H1 (cell line): Measurements from ENCODE around the gene NEDD4L. TPM values are rescaled to one million over a fixed set of nuclear protein-coding genes. Genes with fewer than 3 reads are reported as not detected.
A peak's percentile ranks its signal among the peaks of the same experiment; 100 is the strongest.

Source experiments
- CTCF ChIA-PET: fragments of 300-600 bp; sonication (Branson Sonifier 250); formaldehyde crosslinking; loops from one replicate; lab custom pipeline; 2021; ENCODE audit not compliant: partially characterized antibody; lab: Charles Lee
- POLR2A ChIA-PET: fragments of 300-600 bp; sonication (Branson Sonifier 250); formaldehyde crosslinking; loops from one replicate; lab custom pipeline; 2021; ENCODE audit warnings: inconsistent platforms; ENCODE audit not compliant: partially characterized antibody; lab: Charles Lee
- DNase-seq, 2 experiments: peaks; one replicate each; pipeline versions ENCODE4 v3.0.0 to v3.0.0-alpha.2; 2010 to 2022; ENCODE audit warnings: low spot score in 2 of 2, low read depth in 1 of 2, mixed read lengths in 1 of 2
- FAIRE-seq: peaks from 2 replicates; lab custom pipeline; 2011; peaks lifted over from hg19 to GRCh38; lab: Jason Lieb, UNC
- H2AFZ ChIP-seq: 2 replicates; pipeline ENCODE4 v1.8.1; 2012; ENCODE audit warnings: low read length, inconsistent platforms
- H2AK5ac ChIP-seq: 2 replicates; pipeline ENCODE4 v1.6.1; 2013; ENCODE audit warnings: low read depth, low read length
- H2BK120ac ChIP-seq: replicated peaks from 2 replicates; pipeline ENCODE3; 2013; ENCODE audit warnings: low read depth, low read length, inconsistent platforms
- H2BK12ac ChIP-seq: 2 replicates; pipeline ENCODE4 v1.6.1; 2013; ENCODE audit warnings: low read depth, low read length
- H2BK15ac ChIP-seq: 2 replicates; pipeline ENCODE4 v1.6.1; 2013; ENCODE audit warnings: low read length
- H2BK20ac ChIP-seq: 2 replicates; pipeline ENCODE4 v1.6.1; 2013; ENCODE audit warnings: low read length
- H2BK5ac ChIP-seq: 2 replicates; pipeline ENCODE4 v1.6.1; 2013; ENCODE audit warnings: low read depth, low read length
- H3K14ac ChIP-seq: 2 replicates; pipeline ENCODE4 v1.6.1; 2013; ENCODE audit warnings: inconsistent platforms; ENCODE audit not compliant: insufficient read length
- H3K18ac ChIP-seq: 2 replicates; pipeline ENCODE4 v1.6.1; 2013; ENCODE audit warnings: low read length; ENCODE audit errors: extremely low read depth
- H3K23ac ChIP-seq: 2 replicates; pipeline ENCODE4 v1.6.1; 2013; ENCODE audit warnings: inconsistent platforms; ENCODE audit not compliant: insufficient read length
- H3K23me2 ChIP-seq: 2 replicates; pipeline ENCODE4 v1.6.1; 2013; ENCODE audit warnings: low read depth, low read length
- H3K27ac ChIP-seq: 2 replicates; pipeline ENCODE4 v1.6.1; 2011; ENCODE audit warnings: low read depth, low read length, inconsistent platforms
- H3K27me3 ChIP-seq, 4 experiments: replicated peaks in 1 of 4; 1 replicate in 1 of 4; 2 replicates in 3 of 4; pipeline versions ENCODE4 v1.6.1 to v1.8.1; 2011 to 2013; ENCODE audit warnings: low read length in 3 of 4, mild to moderate bottlenecking in 3 of 4, inconsistent platforms in 2 of 4, mixed read lengths in 2 of 4, moderate library complexity in 1 of 4; ENCODE audit not compliant: control insufficient read depth in 3 of 4, insufficient read depth in 3 of 4; ENCODE audit errors: extremely low read depth in 1 of 4
- H3K36me3 ChIP-seq, 4 experiments: 2 replicates each; pipeline versions ENCODE4 v1.6.1 to v1.8.1; 2011 to 2013; ENCODE audit warnings: mild to moderate bottlenecking in 4 of 4, low read length in 3 of 4, moderate library complexity in 2 of 4, control low read depth in 1 of 4, inconsistent platforms in 1 of 4; ENCODE audit not compliant: insufficient read depth in 4 of 4, control insufficient read depth in 2 of 4
- H3K4ac ChIP-seq: replicated peaks from 2 replicates; pipeline ENCODE3; 2013; ENCODE audit warnings: low read length, low read depth, mixed read lengths, inconsistent platforms; ENCODE audit not compliant: insufficient read length
- H3K4me1 ChIP-seq, 4 experiments: replicated peaks in 1 of 4; 1 replicate in 1 of 4; 2 replicates in 3 of 4; pipeline versions ENCODE4 v1.6.1 to v1.8.1; 2011 to 2013; ENCODE audit warnings: low read length in 3 of 4, inconsistent platforms in 2 of 4, mixed read lengths in 1 of 4; ENCODE audit not compliant: insufficient read depth in 4 of 4, control insufficient read depth in 3 of 4
- H3K4me2 ChIP-seq, 2 experiments: 2 replicates each; pipeline versions ENCODE4 v1.6.1 to v1.8.1; 2011 to 2013; ENCODE audit warnings: low read depth in 2 of 2, low read length in 2 of 2, control low read depth in 1 of 2, inconsistent platforms in 1 of 2, mild to moderate bottlenecking in 1 of 2; ENCODE audit not compliant: insufficient read depth in 1 of 2
- H3K4me3 ChIP-seq, 4 experiments: fragments of 200-600, 300-600 bp in 1 of 4; sonication (generic), shearing (Covaris generic), sonication (Bioruptor Twin) in 1 of 4; 2 replicates each; pipeline versions ENCODE4 v1.5.1 to v1.8.1; 2011 to 2016; ENCODE audit warnings: low read length in 4 of 4, low read depth in 3 of 4, control low read depth in 2 of 4, inconsistent platforms in 2 of 4, mild to moderate bottlenecking in 2 of 4, mixed read lengths in 1 of 4, moderate library complexity in 1 of 4; ENCODE audit not compliant: insufficient read depth in 2 of 4; ENCODE audit errors: extremely low read depth in 1 of 4
- H3K56ac ChIP-seq: replicated peaks from 2 replicates; pipeline ENCODE3; 2013; ENCODE audit warnings: low read depth, mild to moderate bottlenecking, mixed read lengths, low read length, inconsistent platforms; ENCODE audit not compliant: insufficient read length
- H3K79me1 ChIP-seq: 2 replicates; pipeline ENCODE4 v1.6.1; 2013; ENCODE audit warnings: low read depth, low read length, control low read depth
- H3K79me2 ChIP-seq, 2 experiments: 2 replicates each; pipeline versions ENCODE4 v1.6.1 to v1.8.1; 2012 to 2013; ENCODE audit warnings: low read length in 2 of 2, mild to moderate bottlenecking in 2 of 2, inconsistent platforms in 1 of 2; ENCODE audit not compliant: insufficient read depth in 2 of 2, control insufficient read depth in 1 of 2
- H3K9ac ChIP-seq, 4 experiments: replicated peaks in 1 of 4; 1 replicate in 1 of 4; 2 replicates in 3 of 4; pipeline versions ENCODE4 v1.6.1 to v1.8.1; 2011 to 2013; ENCODE audit warnings: low read depth in 3 of 4, low read length in 3 of 4, control low read depth in 2 of 4, mild to moderate bottlenecking in 2 of 4, moderate library complexity in 2 of 4, inconsistent platforms in 1 of 4; ENCODE audit errors: extremely low read depth in 1 of 4
- H3K9me3 ChIP-seq, 2 experiments: 2 replicates each; pipeline versions ENCODE4 v1.6.1 to v1.8.1; 2012 to 2013; ENCODE audit warnings: mild to moderate bottlenecking in 2 of 2, moderate library complexity in 2 of 2, control low read depth in 1 of 2, inconsistent platforms in 1 of 2, low read depth in 1 of 2, low read length in 1 of 2, mixed read lengths in 1 of 2; ENCODE audit not compliant: insufficient read depth in 2 of 2
- H4K20me1 ChIP-seq, 2 experiments: replicated peaks in 1 of 2; 2 replicates each; pipeline versions ENCODE3 to v1.8.1; 2011 to 2013; ENCODE audit warnings: inconsistent platforms in 2 of 2, low read length in 2 of 2, mild to moderate bottlenecking in 1 of 2; ENCODE audit not compliant: insufficient read depth in 2 of 2, control insufficient read depth in 1 of 2
- H4K5ac ChIP-seq: 2 replicates; pipeline ENCODE4 v1.6.1; 2013; ENCODE audit warnings: low read length, low read depth, mixed read lengths, inconsistent platforms; ENCODE audit not compliant: insufficient read length
- H4K8ac ChIP-seq: 2 replicates; pipeline ENCODE4 v1.8.0; 2013; ENCODE audit warnings: mild to moderate bottlenecking, moderate library complexity, low read length, inconsistent platforms; ENCODE audit not compliant: insufficient read depth; ENCODE audit errors: extremely low read depth
- H4K91ac ChIP-seq: replicated peaks from 2 replicates; pipeline ENCODE3; 2013; ENCODE audit warnings: low read length, mixed read lengths, inconsistent platforms; ENCODE audit not compliant: insufficient read length
- CBX5 ChIP-seq: fragments of 300-800, 300-1000 bp; sonication (generic); IDR thresholded peaks from 2 replicates; pipeline ENCODE4 v1.7.1; 2016; ENCODE audit warnings: antibody characterized with exemption, low read length, low read depth
- POLR2AphosphoS5 ChIP-seq: IDR thresholded peaks from 2 replicates; pipeline ENCODE4 v1.6.1; 2011; ENCODE audit warnings: low read depth, low read length
- TAF1 ChIP-seq: IDR thresholded peaks from 2 replicates; pipeline ENCODE4 v1.6.1; 2011; ENCODE audit warnings: mild to moderate bottlenecking, low read depth, low read length
- WGBS, 2 experiments: shearing (Covaris generic) in 1 of 2; methylation state at CpG; one replicate each; pipeline versions ENCODE4 v1.1.6 to v1.1.7; 2013 to 2015; ENCODE audit warnings: low lambda C conversion rate in 2 of 2, mixed read lengths in 2 of 2, inconsistent platforms in 1 of 2, low coverage in 1 of 2, missing lambda C conversion rate in 1 of 2; ENCODE audit not compliant: insufficient replicate concordance in 2 of 2, insufficient coverage in 1 of 2, insufficient read length in 1 of 2; ENCODE audit errors: extremely low coverage in 1 of 2, missing lambda C conversion rate in 1 of 2; 5-methylcytosine and 5-hydroxymethylcytosine counted together
- polyA plus RNA-seq, 7 experiments: library from polyadenylated mRNA; depleted of rRNA in 3 of 7; stranded (reverse) in 5 of 7; unstranded in 2 of 7; fragments of >200 nt in 5 of 7; fragments of 200-250 nt in 2 of 7; gene quantifications; 1 replicate in 5 of 7; 2 replicates in 1 of 7; 4 replicates in 1 of 7; pipeline versions ENCODE4 v1.2.1 to v1.2.3, GENCODE V29; 2011 to 2013; ENCODE audit warnings: missing spikeins in 2 of 7, mixed read lengths in 2 of 7
- total RNA-seq: library from RNA; stranded (reverse); fragmentation: NEBNext Ultra II Directional; extraction: Animal tissue kit (Norgen Biotek cat#: 25700); gene quantifications from 2 replicates; pipeline ENCODE4 v1.2.1, GENCODE V29; 2021

NEDD4L gene
- total and polyA plus RNA-seq, 2 of the 8 experiments (the other 6 are each of a cell fraction or from before 2014, with no cell fraction given) = 37.3 to 69.8 TPM

- Histone ChIP-seq H3K23me2 (no peaks in the 10 kb centered on the region), H4K91ac (no peak overlapping the region), H3K9ac (0 out of 7 replicates have a peak overlapping the region, but pooled peaks of 1 of the 4 experiments have one; percentile 13), H3K9me3 (no peaks in the 10 kb centered on the region), H2BK12ac (peak overlapping the region; percentile 23; the same call in 1 of the 2 replicates), H4K8ac (no peak overlapping the region), H3K4me1 (peaks cover 16 to 51% (median 39%) of the 10 kb centered on the region in 4 experiments), H3K23ac (no peak overlapping the region), H2BK5ac (peak overlapping the region; percentile 36; the same call in 1 of the 2 replicates), H4K20me1 (no peaks in the 10 kb centered on the region), H2BK20ac (0 out of 2 replicates have a peak overlapping the region, but pooled peaks have one; percentile 16), H2BK120ac (peak overlapping the region; percentile 4), H3K79me1 (no peaks in the 10 kb centered on the region), H2AFZ (no peak overlapping the region), H3K27me3 (no peaks in the 10 kb centered on the region), H3K27ac (peak overlapping the region; percentile 42; the same call in 1 of the 2 replicates), H3K56ac (no peak overlapping the region), H3K4me3 (peak overlapping the region in 1 of 4 experiments; percentile 7; a peak in 1 of 8 replicates), H3K79me2 (no peaks in the 10 kb centered on the region; a peak in 1 of 4 replicates), H4K5ac (peak overlapping the region; percentile 40), H3K18ac (peak overlapping the region; percentile 42; the same call in 1 of the 2 replicates), H3K4me2 (peak overlapping the region in 1 of 2 experiments; percentile 49; a peak in 2 of 4 replicates), H3K4ac (no peak overlapping the region), H2AK5ac (no peak overlapping the region), H3K14ac (no peak overlapping the region), H3K36me3 (peaks cover 0 to 6% (median 0%) of the 10 kb centered on the region in 4 experiments; a peak in 2 of 8 replicates), H2BK15ac (no peak overlapping the region)
- TF ChIP-seq CBX5 (no peak), TAF1 (no peak), POLR2AphosphoS5 (no peak)
- FAIRE-seq (peak; percentile 42), DNase-seq (no peak)
- ChIA-PET POLR2A (interaction anchor here (1.0 kb wide), 1 partner anchor 11 kb away, joined by 3 read pairs; no protein-coding TSS in a partner anchor), CTCF (interaction anchor here (1.0 to 2.0 kb wide), 5 partner anchors 9 to 350 kb away, joined by 3 to 8 read pairs (median 3); no protein-coding TSS in a partner anchor)
- 86% methylated on average over 3 of the region's 3 CpGs; no CpG with 5 or more reads in 1 of the 2 experiments for WGBS, 2 experiments
These were observed 300.1 kb downstream of the NEDD4L start for GRCh38 chr18:58344080-58344670.
